ENCODE results near the gene MADD.
"Not testable (repeated sequence)": the region's sequence is repeated elsewhere in the genome, so short reads cannot be mapped to it uniquely, and the experiment has no call there.

The MADD gene

GRCh38 chr11:47318166-47318565 is 48.2 kb downstream of the MADD start:
- no peak for DNase-seq (ENCODE audit: low read depth)

- no peak for DNase-seq (ENCODE audit: low read depth)
Measured at GRCh38 chr11:47324520-47324919, 54.6 kb downstream of the MADD start.

- DNase-seq (ENCODE audit: low read depth): no peak
Measured at GRCh38 chr11:47325271-47326041, 55.5 kb downstream of the MADD start.

GRCh38 chr11:47326198-47326597 is 56.3 kb downstream of the MADD start:
- no peak for DNase-seq (ENCODE audit: low read depth)

- DNase-seq (ENCODE audit: low read depth): no peak
Measured at GRCh38 chr11:47327025-47327424, 57.1 kb downstream of the MADD start.

GRCh38 chr11:47327949-47328348 is 58.0 kb downstream of the MADD start:
- no peak for DNase-seq (ENCODE audit: low read depth)

- no peak for DNase-seq (ENCODE audit: low read depth)
Measured at GRCh38 chr11:47328449-47329390, 58.8 kb downstream of the MADD start.

- no peak for DNase-seq (ENCODE audit: low read depth)
Measured at GRCh38 chr11:47329431-47329986, 59.6 kb downstream of the MADD start.

- DNase-seq (ENCODE audit: low read depth): no peak
Measured at GRCh38 chr11:47329987-47330931, 60.3 kb downstream of the MADD start.

- no peak for DNase-seq (ENCODE audit: low read depth)
Measured at GRCh38 chr11:47331454-47332302, 61.7 kb downstream of the MADD start.

- no peak for DNase-seq (ENCODE audit: low read depth)
Measured at GRCh38 chr11:47332303-47332711, 62.4 kb downstream of the MADD start.

- no peak for DNase-seq (ENCODE audit: low read depth)
Measured at GRCh38 chr11:47332791-47333525, 63.0 kb downstream of the MADD start.

- DNase-seq (ENCODE audit: low read depth): no peak
Measured at GRCh38 chr11:47333526-47333845, 63.6 kb downstream of the MADD start.

- DNase-seq (ENCODE audit: low read depth): no peak
Measured at GRCh38 chr11:47333886-47334443, 64.0 kb downstream of the MADD start.

GRCh38 chr11:47334699-47335411 is 64.9 kb downstream of the MADD start:
- DNase-seq (ENCODE audit: low read depth): not testable (repeated sequence)

- DNase-seq (ENCODE audit: low read depth): no peak
Measured at GRCh38 chr11:47335733-47336132, 65.8 kb downstream of the MADD start.

GRCh38 chr11:47336595-47336994 is 66.7 kb downstream of the MADD start:
- no peak for DNase-seq (ENCODE audit: low read depth)

- no peak for DNase-seq (ENCODE audit: low read depth)
Measured at GRCh38 chr11:47337229-47337924, 67.4 kb downstream of the MADD start.
